Panc1 (cell line): ENCODE data around the gene PTK7.

ENCODE experiments used
- POLR2AphosphoS5 ChIP-seq: IDR thresholded peaks from 2 replicates; pipeline ENCODE4 v1.6.1; 2012; ENCODE audit warnings: mild to moderate bottlenecking, low read depth, low read length, moderate library complexity
- TF ChIP-seq, protein P1 (sequence below): fragments of 450-650 bp; IDR thresholded peaks from 2 replicates; pipeline ENCODE4 v1.5.1; 2017; ENCODE audit warnings: mild to moderate bottlenecking

DNA sequence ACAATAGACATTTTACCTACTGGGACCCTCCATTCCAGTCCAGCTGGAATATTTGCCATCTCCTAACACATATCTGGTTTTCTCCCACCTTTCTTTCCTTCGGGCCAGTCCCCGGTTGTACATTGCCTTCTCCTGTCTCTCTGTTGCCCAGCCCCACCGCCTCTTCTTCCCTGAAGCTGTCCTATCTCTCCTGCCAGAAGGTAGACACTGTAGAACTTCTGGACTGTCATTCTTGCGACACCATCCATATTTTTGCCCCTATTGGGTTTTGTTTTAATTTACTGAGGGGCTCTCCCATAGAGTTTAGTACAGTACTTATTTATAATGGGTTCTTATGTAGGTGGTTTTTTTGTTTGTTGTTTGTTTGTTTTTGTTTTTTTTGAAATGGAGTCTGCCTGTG lies 4.9 kb downstream of the PTK7 start:
- TF ChIP-seq POLR2AphosphoS5, result no peak
- TF ChIP-seq, protein P1, sequence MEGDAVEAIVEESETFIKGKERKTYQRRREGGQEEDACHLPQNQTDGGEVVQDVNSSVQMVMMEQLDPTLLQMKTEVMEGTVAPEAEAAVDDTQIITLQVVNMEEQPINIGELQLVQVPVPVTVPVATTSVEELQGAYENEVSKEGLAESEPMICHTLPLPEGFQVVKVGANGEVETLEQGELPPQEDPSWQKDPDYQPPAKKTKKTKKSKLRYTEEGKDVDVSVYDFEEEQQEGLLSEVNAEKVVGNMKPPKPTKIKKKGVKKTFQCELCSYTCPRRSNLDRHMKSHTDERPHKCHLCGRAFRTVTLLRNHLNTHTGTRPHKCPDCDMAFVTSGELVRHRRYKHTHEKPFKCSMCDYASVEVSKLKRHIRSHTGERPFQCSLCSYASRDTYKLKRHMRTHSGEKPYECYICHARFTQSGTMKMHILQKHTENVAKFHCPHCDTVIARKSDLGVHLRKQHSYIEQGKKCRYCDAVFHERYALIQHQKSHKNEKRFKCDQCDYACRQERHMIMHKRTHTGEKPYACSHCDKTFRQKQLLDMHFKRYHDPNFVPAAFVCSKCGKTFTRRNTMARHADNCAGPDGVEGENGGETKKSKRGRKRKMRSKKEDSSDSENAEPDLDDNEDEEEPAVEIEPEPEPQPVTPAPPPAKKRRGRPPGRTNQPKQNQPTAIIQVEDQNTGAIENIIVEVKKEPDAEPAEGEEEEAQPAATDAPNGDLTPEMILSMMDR, result no peak
